Karpas-422 (cell line): ENCODE data around the gene MFSD2A. TPM values are rescaled to one million over a fixed set of nuclear protein-coding genes. Genes with fewer than 3 reads are reported as not detected.

ENCODE experiments used
- DNase-seq: peaks from one replicate; pipeline ENCODE4 v3.0.0-alpha.2; 2015
- H2AFZ ChIP-seq: fragments of 200-600 bp; sonication (generic); 2 replicates; pipeline ENCODE4 v1.6.1; 2014; ENCODE audit warnings: antibody characterized with exemption, low read length, mixed read lengths
- H3K27ac ChIP-seq: fragments of 200-600 bp; sonication (generic); 2 replicates; pipeline ENCODE4 v1.5.1; 2014; ENCODE audit warnings: mild to moderate bottlenecking, low read length, moderate library complexity
- H3K27me3 ChIP-seq: fragments of 200-600 bp; sonication (generic); 2 replicates; pipeline ENCODE4 v1.6.1; 2014; ENCODE audit warnings: low read length, mixed read lengths
- H3K36me3 ChIP-seq: fragments of 200-600 bp; sonication (generic); 2 replicates; pipeline ENCODE4 v1.6.1; 2014; ENCODE audit warnings: low read length, mixed read lengths; ENCODE audit not compliant: insufficient read depth
- H3K4me1 ChIP-seq: fragments of 200-600 bp; sonication (generic); 2 replicates; pipeline ENCODE4 v1.6.1; 2014; ENCODE audit warnings: mild to moderate bottlenecking, low read length, mixed read lengths
- H3K4me2 ChIP-seq: fragments of 200-600 bp; sonication (generic); 2 replicates; pipeline ENCODE4 v1.6.1; 2014; ENCODE audit warnings: low read length, low read depth, mild to moderate bottlenecking; ENCODE audit not compliant: poor library complexity, severe bottlenecking
- H3K4me3 ChIP-seq: fragments of 200-600 bp; sonication (generic); 2 replicates; pipeline ENCODE4 v1.5.1; 2014; ENCODE audit warnings: mild to moderate bottlenecking, antibody characterized with exemption, low read length, mixed read lengths
- H3K79me2 ChIP-seq: fragments of 200-600 bp; sonication (generic); 2 replicates; pipeline ENCODE4 v1.6.1; 2014; ENCODE audit warnings: mild to moderate bottlenecking, low read length, mixed read lengths
- H3K9ac ChIP-seq: fragments of 200-600 bp; sonication (generic); 2 replicates; pipeline ENCODE4 v1.6.0; 2014; ENCODE audit warnings: low read length
- H3K9me2 ChIP-seq: fragments of 200-600 bp; sonication (generic), shearing (Covaris generic); replicated peaks from 2 replicates; pipeline ENCODE4 v1.6.0; 2014; ENCODE audit warnings: mild to moderate bottlenecking, low read length, moderate library complexity; ENCODE audit not compliant: insufficient read depth
- H3K9me3 ChIP-seq: fragments of 300-700, 200-600 bp; sonication (generic); 2 replicates; pipeline ENCODE4 v1.6.1; 2014; ENCODE audit warnings: low read length, mixed read lengths
- H4K20me1 ChIP-seq: fragments of 200-600 bp; sonication (generic); 2 replicates; pipeline ENCODE4 v1.6.1; 2014; ENCODE audit warnings: mild to moderate bottlenecking, antibody characterized with exemption, low read length, low read depth; ENCODE audit not compliant: insufficient read depth
- total RNA-seq: library from RNA; depleted of rRNA; stranded (reverse); fragments of >200 nt; shearing (Covaris generic); gene quantifications from 2 replicates; pipeline ENCODE4 v1.2.3, GENCODE V29; 2014; ENCODE audit warnings: low replicate concordance

MFSD2A gene
- total RNA-seq, 1 experiment from 2014 or later, result 20.8 TPM

DNA sequence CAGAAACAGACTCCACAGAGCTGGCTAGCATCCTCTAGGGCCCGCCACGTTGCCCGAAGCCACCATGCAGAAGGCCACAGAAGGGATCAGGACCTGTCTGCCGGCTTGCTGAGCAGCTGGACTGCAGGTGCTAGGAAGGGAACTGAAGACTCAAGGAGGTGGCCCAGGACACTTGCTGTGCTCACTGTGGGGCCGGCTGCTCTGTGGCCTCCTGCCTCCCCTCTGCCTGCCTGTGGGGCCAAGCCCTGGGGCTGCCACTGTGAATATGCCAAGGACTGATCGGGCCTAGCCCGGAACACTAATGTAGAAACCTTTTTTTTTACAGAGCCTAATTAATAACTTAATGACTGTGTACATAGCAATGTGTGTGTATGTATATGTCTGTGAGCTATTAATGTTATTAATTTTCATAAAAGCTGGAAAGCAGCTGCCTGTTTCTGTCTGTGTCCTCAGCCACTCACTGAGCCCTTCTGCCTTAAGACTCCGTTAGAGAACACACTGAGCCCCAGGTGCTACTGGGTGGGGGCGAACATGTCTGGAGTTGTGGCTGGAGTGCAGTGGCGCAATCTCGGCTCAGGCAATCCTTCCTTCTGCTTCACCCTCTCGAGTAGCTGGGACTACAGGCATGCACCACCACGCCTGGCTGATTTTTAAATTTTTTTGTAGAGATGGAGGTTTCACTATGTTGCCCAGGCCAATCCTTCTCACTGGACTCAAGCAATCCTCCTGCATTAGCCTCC lies 14.8 kb downstream of the MFSD2A start:
- H3K27ac ChIP-seq, result no peak overlapping the region
- H3K36me3 ChIP-seq, result peaks cover 17% of the 10 kb centered on the region; the same call in 1 of the 2 replicates
- H3K9me3 ChIP-seq, result no peaks in the 10 kb centered on the region
- H3K4me3 ChIP-seq, result no peak overlapping the region
- no peak overlapping the region for H3K4me2 ChIP-seq
- H3K27me3 ChIP-seq, result no peaks in the 10 kb centered on the region
- no peaks in the 10 kb centered on the region for H3K9me2 ChIP-seq
- no peak for DNase-seq
- H3K9ac ChIP-seq, result no peak overlapping the region
- H4K20me1 ChIP-seq, result no peaks in the 10 kb centered on the region
- no peaks in the 10 kb centered on the region for H3K79me2 ChIP-seq
- H2AFZ ChIP-seq, result no peak overlapping the region
- no peaks in the 10 kb centered on the region for H3K4me1 ChIP-seq

DNA sequence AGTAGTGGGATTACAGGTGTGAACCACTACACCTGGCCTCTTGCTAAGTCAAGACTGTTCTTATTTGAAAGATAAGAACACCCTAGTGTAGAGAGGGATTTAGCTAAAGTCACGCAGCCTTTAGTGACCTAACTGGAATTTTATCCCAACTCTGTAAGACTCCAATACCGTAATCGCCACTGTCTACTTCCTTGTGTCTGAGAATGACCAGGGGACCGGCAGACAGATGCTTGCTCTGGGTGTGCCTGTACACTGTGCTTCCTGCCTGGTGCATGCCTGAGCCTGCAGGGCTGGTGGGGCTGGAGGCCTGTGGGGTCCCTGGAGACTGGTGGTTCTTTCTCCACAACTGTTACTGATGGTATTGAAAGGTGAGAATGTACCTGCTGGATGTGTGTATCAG lies 15.3 kb downstream of the MFSD2A start:
- peaks cover 17% of the 10 kb centered on the region; the same call in 1 of the 2 replicates for H3K36me3 ChIP-seq
- no peak overlapping the region for H3K27ac ChIP-seq

DNA sequence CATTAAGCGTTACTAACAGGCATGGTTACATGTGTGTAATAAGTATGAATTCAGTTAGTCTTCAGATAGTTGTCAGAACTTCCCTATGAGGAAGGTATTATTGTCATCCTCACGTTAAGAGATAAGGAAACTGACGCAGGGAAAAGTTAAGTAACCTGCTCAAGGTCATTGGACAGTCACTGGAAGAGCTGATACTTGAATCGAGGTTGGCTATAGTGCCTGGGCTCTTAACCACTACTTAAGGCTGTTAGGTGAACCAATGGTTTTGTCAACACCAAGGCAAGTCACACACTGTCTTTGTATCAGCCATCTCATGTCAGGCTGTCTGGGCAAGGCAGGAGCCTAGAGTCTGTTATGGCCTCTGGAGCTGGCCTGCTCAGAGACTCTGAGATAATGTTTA lies 16.2 kb downstream of the MFSD2A start:
- no peaks in the 10 kb centered on the region for H3K79me2 ChIP-seq
- H3K4me3 ChIP-seq, result no peak overlapping the region
- H3K36me3 ChIP-seq, result peaks cover 17% of the 10 kb centered on the region; the same call in 1 of the 2 replicates
- no peak overlapping the region for H3K4me2 ChIP-seq
- H3K27me3 ChIP-seq, result no peaks in the 10 kb centered on the region
- H3K9ac ChIP-seq, result no peak overlapping the region
- H3K9me2 ChIP-seq, result no peaks in the 10 kb centered on the region
- H3K9me3 ChIP-seq, result no peaks in the 10 kb centered on the region
- no peak overlapping the region for H2AFZ ChIP-seq
- DNase-seq, result no peak
- H4K20me1 ChIP-seq, result no peaks in the 10 kb centered on the region
- H3K4me1 ChIP-seq, result no peaks in the 10 kb centered on the region
- H3K27ac ChIP-seq, result no peak overlapping the region

More for the DNA sequence above, 15.3 kb downstream of the MFSD2A start:
- Histone ChIP-seq H3K9ac (no peak overlapping the region), H2AFZ (no peak overlapping the region), H4K20me1 (no peaks in the 10 kb centered on the region), H3K4me1 (no peaks in the 10 kb centered on the region), H3K9me2 (no peaks in the 10 kb centered on the region), H3K9me3 (no peaks in the 10 kb centered on the region), H3K4me3 (no peak overlapping the region), H3K79me2 (no peaks in the 10 kb centered on the region), H3K4me2 (no peak overlapping the region), H3K27me3 (no peaks in the 10 kb centered on the region)
- DNase-seq, result no peak

DNA sequence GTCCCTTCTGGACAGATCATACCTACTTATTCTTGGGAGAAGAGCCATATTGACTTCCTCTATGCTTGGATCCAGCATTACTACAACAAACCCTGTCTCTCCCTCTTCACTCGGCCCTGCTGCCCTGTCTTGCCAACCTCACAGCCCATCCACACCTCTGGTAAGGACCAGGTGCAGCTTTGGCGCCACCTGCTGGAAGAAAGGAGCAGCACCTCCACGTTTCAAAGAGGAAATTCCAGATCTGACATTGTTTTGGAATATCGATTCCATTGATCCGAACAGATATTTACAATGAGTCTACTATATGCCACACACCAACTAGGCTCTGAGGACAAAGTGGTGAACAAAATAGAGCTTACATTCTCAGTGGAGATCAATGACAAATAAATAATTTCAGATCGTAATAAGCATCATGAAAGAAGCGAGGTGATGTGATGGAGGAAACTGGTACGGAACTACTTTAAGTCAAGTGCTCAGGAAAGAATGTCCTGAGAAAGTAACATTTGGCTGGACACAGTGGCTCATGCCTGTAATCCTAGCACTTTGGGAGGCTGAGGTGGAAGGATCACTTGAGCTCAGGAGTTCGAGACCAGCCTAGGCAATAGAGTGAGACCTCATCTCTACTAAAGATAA lies 18.7 kb downstream of the MFSD2A start:
- Histone ChIP-seq H3K4me1 (no peaks in the 10 kb centered on the region), H3K27me3 (no peaks in the 10 kb centered on the region), H2AFZ (no peak overlapping the region), H3K27ac (no peak overlapping the region), H3K4me3 (no peak overlapping the region), H3K9me2 (no peaks in the 10 kb centered on the region), H3K9me3 (no peaks in the 10 kb centered on the region), H3K9ac (no peak overlapping the region), H3K4me2 (no peak overlapping the region), H3K36me3 (peaks cover 9% of the 10 kb centered on the region; the same call in 1 of the 2 replicates), H3K79me2 (no peaks in the 10 kb centered on the region), H4K20me1 (no peaks in the 10 kb centered on the region)
- peak; percentile 88 for DNase-seq

DNA sequence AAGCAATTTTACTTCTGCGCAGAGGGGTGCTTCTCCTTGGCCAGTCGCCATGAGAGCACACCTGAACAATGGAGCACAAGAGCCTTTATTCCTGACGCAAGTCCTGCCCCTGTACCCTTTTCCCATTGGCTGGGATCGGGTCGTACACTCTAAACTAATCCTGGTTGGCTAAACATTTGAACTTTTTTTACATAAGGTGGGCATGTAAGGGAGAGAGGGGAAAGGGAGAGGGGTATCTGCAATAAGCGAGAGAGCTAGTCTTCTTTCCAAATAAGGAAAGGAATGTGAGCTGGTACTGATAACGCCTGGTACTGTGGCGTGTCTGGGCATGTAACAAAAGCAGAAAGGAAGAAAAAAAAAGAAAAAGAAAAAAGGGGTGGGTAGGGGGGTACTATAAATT lies 21.8 kb downstream of the MFSD2A start:
- Histone ChIP-seq H3K4me2 (no peak overlapping the region), H4K20me1 (no peaks in the 10 kb centered on the region), H3K9ac (no peak overlapping the region), H3K4me1 (peaks cover 10% of the 10 kb centered on the region), H3K9me2 (no peaks in the 10 kb centered on the region), H3K9me3 (no peaks in the 10 kb centered on the region), H3K27me3 (no peaks in the 10 kb centered on the region), H3K4me3 (no peak overlapping the region), H3K36me3 (no peaks in the 10 kb centered on the region), H3K79me2 (no peaks in the 10 kb centered on the region), H2AFZ (no peak overlapping the region), H3K27ac (no peak overlapping the region)
- no peak for DNase-seq

DNA sequence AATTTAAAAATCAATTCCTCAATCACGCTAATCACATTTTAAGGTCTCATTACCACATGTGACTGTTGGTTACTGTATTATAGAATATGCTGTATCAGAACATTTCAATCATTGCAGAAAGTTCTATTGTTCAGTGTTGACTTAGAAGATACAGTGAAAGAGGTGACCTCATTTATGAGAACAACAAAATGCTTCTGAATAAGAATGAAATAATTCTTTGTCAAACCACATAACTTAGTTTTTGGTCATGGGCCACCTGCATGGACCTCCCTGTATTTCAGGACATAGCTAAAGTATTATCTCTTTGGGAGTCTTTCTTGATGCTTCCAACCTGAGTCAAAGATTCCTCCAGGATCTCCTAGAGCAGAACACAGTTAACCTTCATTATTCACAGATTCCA lies 22.3 kb downstream of the MFSD2A start:
- Histone ChIP-seq H3K9me3 (no peaks in the 10 kb centered on the region), H3K4me1 (peaks cover 10% of the 10 kb centered on the region), H3K4me3 (no peak overlapping the region), H4K20me1 (no peaks in the 10 kb centered on the region), H3K27me3 (no peaks in the 10 kb centered on the region), H3K27ac (no peak overlapping the region), H3K9ac (no peak overlapping the region), H3K4me2 (no peak overlapping the region), H3K79me2 (no peaks in the 10 kb centered on the region), H3K9me2 (no peaks in the 10 kb centered on the region), H3K36me3 (no peaks in the 10 kb centered on the region), H2AFZ (no peak overlapping the region)
- peak; percentile 39 for DNase-seq

DNA sequence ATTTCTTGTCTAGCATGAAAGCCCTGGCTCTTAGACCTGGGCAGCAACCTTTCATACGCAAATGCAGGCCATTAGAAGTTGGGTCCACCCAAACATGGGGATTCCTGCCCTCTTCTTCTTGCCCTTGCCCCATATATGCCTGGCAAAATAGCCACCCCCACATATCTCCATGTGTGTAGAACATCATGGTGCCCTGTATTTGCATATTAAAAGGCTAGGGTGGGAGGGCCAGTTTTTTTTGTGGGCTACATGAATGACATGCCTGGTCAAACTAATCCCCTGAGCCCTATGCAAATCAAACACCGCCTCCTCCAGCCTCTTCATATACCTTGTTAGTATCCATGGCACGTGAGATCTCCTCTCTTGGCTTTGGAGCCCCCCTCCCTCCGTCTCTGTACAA lies 24.7 kb downstream of the MFSD2A start:
- no peak overlapping the region for H2AFZ ChIP-seq
- H3K27me3 ChIP-seq, result no peaks in the 10 kb centered on the region
- H3K9me3 ChIP-seq, result no peaks in the 10 kb centered on the region
- H3K4me3 ChIP-seq, result no peak overlapping the region
- H3K27ac ChIP-seq, result no peak overlapping the region
- H4K20me1 ChIP-seq, result no peaks in the 10 kb centered on the region
- H3K9ac ChIP-seq, result no peak overlapping the region
- H3K79me2 ChIP-seq, result no peaks in the 10 kb centered on the region
- no peaks in the 10 kb centered on the region for H3K9me2 ChIP-seq
- peak; percentile 70 for DNase-seq
- H3K4me1 ChIP-seq, result peaks cover 10% of the 10 kb centered on the region
- H3K4me2 ChIP-seq, result no peak overlapping the region
- no peaks in the 10 kb centered on the region for H3K36me3 ChIP-seq

DNA sequence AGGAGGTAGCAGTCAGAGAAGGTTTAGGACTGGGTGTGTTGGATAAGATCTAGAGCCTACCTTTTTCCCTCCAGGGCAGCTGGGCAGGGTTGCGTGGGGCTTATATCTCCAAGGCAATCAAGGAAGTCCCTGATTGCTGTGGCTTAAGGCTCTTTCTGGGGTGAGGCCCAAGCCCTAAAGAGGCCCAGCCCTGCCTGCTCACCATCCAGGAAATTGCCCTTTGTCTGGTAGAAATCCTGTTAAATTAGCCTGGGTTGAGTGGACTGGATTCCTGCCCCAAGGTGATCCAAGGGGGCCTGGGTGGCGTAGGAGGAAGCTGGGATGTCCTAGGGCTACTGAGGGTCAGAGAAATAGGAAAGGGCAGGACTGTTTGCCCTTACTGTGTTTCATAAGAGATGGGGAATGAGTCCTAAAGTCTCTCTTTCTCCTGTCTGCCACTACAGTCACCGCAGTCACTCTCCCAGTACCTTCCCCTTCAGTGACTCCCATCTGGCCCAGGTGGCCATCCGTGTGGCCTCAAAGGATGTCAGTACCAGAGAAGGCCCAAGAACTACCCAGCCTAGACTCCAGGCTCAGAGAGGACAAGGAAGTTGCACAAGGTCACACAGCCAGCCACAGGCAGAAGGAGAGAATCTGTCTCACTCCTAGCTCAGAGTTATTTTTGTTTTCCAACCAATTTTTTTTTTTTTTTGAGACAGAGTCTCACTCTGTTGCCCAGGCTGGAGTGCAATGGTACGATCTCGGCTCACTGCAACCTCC lies 25.8 kb downstream of the MFSD2A start:
- no peaks in the 10 kb centered on the region for H3K36me3 ChIP-seq
- H3K9me2 ChIP-seq, result no peaks in the 10 kb centered on the region
- H3K9ac ChIP-seq, result no peak overlapping the region
- no peaks in the 10 kb centered on the region for H4K20me1 ChIP-seq
- no peaks in the 10 kb centered on the region for H3K27me3 ChIP-seq
- peaks cover 10% of the 10 kb centered on the region for H3K4me1 ChIP-seq
- H3K4me2 ChIP-seq, result no peak overlapping the region
- no peak overlapping the region for H3K4me3 ChIP-seq
- no peak overlapping the region for H2AFZ ChIP-seq
- DNase-seq, result no peak
- no peaks in the 10 kb centered on the region for H3K79me2 ChIP-seq
- no peaks in the 10 kb centered on the region for H3K9me3 ChIP-seq
- H3K27ac ChIP-seq, result no peak overlapping the region
